Activated naive CD8-positive, alpha-beta T cell treated with anti-CD3 and anti-CD28 coated beads, Interleukin-2, amount 50 U/mL, for 16 hours (primary cell): ENCODE data around the gene VGLL2.

Experiments
- DNase-seq: peaks from one replicate; pipeline ENCODE4 v3.0.0-alpha.2; 2020; ENCODE audit warnings: low read depth, low spot score

The VGLL2 gene

GRCh38 chr6:117269638-117270054 lies 4.3 kb downstream of the VGLL2 start:
- no peak for DNase-seq

GRCh38 chr6:117270055-117270842 lies 4.9 kb downstream of the VGLL2 start:
- DNase-seq, result no peak

GRCh38 chr6:117270843-117271507 lies 5.6 kb downstream of the VGLL2 start:
- DNase-seq, result no peak

GRCh38 chr6:117272032-117272866 lies 6.9 kb downstream of the VGLL2 start:
- DNase-seq, result no peak

GRCh38 chr6:117272891-117273290 lies 7.5 kb downstream of the VGLL2 start:
- DNase-seq, result no peak

- no peak for DNase-seq
Observed at GRCh38 chr6:117275205-117275604, 9.8 kb downstream of the VGLL2 start.

GRCh38 chr6:117275711-117276110 lies 10.4 kb downstream of the VGLL2 start:
- DNase-seq, result no peak

- no peak for DNase-seq
Observed at GRCh38 chr6:117276778-117277316, 11.5 kb downstream of the VGLL2 start.

- no peak for DNase-seq
Observed at GRCh38 chr6:117280922-117281321, 15.6 kb downstream of the VGLL2 start.

- no peak for DNase-seq
Observed at GRCh38 chr6:117288083-117288715, 22.8 kb downstream of the VGLL2 start.

GRCh38 chr6:117290173-117290846 lies 25.0 kb downstream of the VGLL2 start:
- DNase-seq, result no peak

GRCh38 chr6:117298941-117299340 lies 33.6 kb downstream of the VGLL2 start:
- no peak for DNase-seq

GRCh38 chr6:117303323-117303722 lies 38.0 kb downstream of the VGLL2 start:
- no peak for DNase-seq

- DNase-seq, result no peak
Observed at GRCh38 chr6:117304446-117304845, 39.1 kb downstream of the VGLL2 start.

- DNase-seq, result no peak
Observed at GRCh38 chr6:117306227-117306790, 41.0 kb downstream of the VGLL2 start.

- no peak for DNase-seq
Observed at GRCh38 chr6:117307655-117308054, 42.3 kb downstream of the VGLL2 start.

- no peak for DNase-seq
Observed at GRCh38 chr6:117309069-117309468, 43.7 kb downstream of the VGLL2 start.

GRCh38 chr6:117309611-117310010 lies 44.3 kb downstream of the VGLL2 start:
- no peak for DNase-seq

- no peak for DNase-seq
Observed at GRCh38 chr6:117311310-117311709, 46.0 kb downstream of the VGLL2 start.

GRCh38 chr6:117311726-117312125 lies 46.4 kb downstream of the VGLL2 start:
- DNase-seq, result no peak

- no peak for DNase-seq
Observed at GRCh38 chr6:117317261-117317660, 51.9 kb downstream of the VGLL2 start.
